ENCODE results near the gene SPATA21.
A peak's percentile ranks its signal among the peaks of the same experiment; 100 is the strongest.

SPATA21 gene

DNA sequence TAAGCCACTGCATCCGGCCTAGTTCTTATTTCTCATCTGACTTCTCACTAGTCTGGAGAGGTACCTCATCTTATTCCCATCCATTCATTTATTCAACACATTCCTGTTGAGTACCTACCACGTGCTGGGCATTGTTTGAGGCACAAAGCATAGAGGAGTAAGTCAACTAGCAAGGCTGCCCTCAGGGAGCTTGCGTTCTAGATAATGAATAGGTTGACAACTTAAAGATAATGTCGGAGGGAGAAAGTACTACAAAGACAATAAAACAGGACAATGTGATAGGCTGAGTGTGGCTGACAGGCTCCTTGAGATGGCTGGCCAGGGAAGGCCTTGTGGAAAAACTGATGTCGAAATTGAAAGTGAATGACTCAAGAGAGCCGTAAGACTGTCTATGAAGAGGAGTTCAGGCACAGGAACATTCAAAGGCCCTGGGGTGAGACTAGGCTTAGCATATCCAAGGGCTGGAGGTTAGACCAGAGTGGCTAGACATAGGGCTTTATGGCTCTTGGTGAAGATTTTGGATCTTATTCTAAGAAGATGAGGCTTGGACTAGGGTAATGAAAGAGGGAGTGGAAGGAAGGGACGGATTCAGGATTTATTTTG is 18.3 kb downstream of the SPATA21 start:
- no peak for DNase-seq

DNA sequence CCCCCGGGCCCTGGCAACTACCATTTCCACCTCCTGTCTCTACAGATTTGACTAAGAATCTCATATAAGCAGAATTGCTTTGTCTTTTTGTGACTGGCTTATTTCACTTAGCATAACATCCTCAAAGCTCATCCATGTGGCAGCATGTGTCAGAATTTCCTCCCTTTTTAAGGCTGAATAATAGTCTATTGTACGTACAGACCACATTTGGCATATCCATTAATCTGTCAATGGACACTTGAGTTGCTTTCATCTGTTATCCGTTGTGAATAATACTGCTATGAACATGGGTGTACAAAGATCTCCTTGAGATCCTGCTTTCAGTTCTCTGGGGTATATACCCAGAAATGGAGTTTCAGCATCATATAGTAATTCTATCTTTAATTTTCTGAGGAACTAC is 24.0 kb downstream of the SPATA21 start:
- DNase-seq, result no peak

DNA sequence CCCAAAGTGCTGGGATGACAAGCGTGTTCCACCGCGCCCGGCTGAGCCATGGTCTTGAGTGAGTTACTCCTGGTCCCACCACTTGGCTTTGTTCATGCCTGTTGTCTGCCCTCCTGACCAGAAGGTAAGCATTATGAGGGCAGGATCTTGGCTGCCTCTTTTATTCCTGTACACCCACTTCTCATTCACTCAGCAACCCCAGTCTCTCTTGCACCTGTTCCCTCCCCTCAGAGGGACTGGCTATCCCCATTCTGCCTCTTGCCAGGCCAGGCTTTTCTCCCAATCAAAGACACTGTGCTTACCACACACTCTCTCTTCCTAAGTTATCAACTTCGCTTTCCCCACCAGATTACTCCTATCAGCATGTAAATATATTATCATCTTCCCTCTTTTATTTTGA is 26.4 kb downstream of the SPATA21 start:
- DNase-seq, result no peak

DNA sequence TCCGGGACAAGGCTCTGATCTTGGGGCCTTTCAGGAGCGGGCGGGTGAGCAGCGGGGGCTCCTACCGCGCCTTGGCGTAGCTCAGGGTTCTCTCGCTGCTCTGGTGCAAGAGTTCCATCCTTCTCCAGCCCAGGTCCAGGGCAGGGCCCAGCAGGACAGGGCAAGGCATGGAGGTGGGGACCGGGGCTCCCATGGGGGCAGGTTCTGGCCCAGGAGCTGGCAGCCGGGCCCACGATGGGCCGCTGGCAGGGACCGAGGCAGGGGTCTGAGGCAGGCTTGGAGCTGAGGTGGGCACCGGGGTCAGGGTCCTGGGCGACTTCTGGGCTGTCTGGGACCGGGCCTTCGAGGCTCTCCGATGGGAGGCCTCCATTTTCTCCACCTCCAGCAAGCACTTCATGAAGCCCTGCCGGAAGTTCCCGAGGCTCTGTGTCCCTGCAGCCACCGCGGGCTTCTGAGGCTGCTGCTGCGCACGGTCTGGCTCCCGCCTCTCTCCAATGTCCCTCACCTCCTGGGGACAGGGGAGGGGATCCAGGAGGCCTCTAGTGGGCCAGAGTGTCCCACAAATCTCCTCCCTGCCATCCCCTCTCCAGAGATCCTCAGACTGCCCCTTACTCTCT is 27.6 kb downstream of the SPATA21 start:
- no peak for DNase-seq

DNA sequence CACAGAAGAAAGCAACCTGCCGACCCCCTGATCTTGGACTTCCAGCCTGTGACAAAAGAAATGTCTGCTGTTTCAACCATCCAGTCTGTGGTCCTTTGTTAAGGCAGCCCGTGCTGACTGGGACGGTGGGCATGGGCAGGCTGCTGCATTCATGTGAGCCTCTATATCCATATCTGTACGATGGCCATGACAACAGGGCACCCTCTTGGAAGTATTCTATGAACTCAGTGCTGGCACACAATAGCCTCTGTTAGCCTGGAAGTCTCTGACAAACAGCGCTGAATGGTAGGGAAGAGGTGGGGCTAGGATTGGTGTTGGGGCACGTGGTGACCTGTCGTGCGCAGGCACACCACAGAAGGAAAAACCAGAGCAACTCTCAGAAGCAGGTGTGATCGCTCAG is 30.4 kb downstream of the SPATA21 start:
- no peak for DNase-seq

DNA sequence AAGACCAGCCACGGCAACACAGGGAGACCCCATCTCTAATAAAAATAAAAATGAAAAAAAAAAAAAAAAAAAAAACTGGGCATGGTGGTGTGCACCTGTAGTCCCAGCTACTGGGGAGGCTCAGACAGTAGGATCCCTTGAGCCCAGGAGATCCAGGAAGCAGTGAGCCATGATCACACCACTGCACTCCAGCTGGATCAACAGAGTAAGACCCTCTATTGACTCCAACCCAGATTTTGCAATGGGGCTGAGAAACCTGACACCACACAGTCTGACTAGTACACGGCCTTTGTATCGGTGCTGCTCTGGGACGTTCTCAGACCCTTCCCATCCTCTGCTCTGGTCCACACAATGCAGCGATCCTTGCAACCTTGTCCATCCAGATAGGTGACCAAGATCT is 31.8 kb downstream of the SPATA21 start:
- no peak for DNase-seq

DNA sequence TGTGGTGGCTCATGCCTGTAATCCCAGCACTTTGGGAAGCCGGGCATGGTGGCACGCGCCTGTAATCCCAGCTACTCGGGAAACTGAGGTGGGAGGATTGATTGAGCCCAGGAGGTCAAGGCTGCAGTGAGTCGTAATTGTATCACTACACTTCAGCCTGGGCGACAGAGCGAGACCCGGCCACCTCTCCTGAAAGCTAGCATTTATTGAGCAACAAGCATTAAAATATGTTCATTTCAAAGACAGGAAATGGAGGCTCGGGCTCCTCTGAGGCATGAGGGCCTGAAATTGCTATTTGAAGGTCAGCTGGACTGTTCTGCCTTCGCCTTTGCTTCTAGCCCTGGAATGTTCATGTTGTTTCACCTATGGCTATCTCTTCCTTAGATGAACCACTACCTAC is 34.5 kb downstream of the SPATA21 start:
- no peak for DNase-seq

DNA sequence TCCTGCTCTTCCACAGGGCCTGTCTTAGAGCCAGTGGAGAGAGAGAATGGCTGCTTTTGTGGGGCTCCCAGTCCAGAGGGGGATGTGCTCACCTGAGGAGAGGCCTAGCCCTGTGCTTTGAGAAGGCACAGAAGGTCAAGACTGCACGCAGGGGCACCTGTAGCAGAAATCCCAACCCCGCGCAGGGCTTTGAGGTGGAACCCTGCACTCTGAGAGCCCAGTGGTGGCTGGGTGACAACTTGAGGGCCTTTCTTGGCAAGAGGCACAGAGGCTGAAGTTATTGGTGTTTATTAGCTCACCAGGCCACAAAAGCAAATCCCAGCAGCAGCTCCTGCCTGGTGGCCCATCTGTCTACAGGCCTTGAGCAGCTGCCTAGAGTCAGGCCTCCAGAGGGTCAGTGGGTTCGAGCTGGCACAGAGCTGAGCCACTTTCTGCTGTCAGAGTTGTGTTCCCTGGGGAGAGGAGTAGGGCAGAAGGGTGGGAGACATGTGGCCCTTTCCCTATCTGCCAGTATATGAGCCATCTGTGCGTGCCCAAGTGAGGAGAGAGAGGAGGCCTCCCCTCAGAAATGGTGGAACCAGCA is 38.8 kb downstream of the SPATA21 start:
- no peak for DNase-seq

DNA sequence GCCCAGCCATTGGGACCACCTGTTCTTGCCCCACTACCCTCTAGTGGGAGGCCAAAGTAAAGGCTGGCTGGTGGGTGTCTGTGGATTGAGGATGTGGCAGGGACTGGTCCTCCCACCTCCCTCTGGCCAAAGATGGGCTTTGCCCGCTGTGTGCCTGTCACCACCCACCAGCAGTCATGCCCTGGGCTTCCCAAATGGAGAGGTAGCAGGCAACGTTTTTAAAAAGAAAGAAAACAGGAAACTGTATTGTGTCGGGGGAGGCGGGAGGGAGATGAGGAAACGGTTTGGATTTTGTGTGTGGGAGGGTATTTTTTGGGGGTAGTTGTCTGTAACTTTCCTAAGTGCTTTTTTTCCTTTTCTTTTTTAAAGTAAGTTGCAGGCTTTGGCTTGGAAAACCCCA is 40.1 kb downstream of the SPATA21 start:
- DNase-seq, result no peak

DNA sequence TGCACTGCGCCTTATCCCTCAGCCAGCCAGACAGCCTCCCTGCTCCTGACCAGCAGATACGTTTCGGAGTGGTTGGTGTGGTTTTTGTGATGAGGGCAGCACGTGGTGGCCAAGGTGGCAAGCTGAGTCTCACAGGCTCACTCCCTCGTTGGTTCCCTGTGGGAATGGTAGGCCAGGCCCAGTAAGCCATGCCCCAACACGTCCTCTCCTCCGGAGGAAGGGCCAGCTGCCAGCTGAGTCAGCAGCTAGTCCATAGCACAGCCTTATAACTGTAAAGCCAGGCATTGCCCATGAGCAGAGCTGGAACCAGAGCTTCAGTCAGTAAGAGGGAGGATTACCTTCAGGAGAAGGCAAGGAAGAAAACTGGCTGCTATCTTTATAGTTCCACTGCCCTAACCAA is 40.6 kb downstream of the SPATA21 start:
- no peak for DNase-seq

DNA sequence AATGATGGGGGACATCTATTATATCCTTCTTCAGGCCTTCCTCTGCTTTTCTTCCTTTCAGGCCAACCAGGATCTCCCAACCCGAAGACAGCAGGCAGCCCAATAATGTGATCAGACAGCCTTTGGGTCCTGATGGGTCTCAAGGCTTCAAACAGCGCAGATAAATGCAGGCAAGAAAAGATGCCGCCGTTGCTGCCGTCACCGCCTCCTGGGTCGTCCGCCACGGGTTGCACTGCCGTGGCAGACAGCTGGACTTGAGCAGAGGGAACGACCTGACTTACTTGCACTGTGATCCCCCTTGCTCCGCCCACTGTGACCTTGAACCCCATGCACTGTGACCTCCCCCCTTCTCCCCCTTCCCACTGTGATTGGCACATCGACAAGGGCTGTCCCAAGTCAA is 42.2 kb downstream of the SPATA21 start:
- no peak for DNase-seq

DNA sequence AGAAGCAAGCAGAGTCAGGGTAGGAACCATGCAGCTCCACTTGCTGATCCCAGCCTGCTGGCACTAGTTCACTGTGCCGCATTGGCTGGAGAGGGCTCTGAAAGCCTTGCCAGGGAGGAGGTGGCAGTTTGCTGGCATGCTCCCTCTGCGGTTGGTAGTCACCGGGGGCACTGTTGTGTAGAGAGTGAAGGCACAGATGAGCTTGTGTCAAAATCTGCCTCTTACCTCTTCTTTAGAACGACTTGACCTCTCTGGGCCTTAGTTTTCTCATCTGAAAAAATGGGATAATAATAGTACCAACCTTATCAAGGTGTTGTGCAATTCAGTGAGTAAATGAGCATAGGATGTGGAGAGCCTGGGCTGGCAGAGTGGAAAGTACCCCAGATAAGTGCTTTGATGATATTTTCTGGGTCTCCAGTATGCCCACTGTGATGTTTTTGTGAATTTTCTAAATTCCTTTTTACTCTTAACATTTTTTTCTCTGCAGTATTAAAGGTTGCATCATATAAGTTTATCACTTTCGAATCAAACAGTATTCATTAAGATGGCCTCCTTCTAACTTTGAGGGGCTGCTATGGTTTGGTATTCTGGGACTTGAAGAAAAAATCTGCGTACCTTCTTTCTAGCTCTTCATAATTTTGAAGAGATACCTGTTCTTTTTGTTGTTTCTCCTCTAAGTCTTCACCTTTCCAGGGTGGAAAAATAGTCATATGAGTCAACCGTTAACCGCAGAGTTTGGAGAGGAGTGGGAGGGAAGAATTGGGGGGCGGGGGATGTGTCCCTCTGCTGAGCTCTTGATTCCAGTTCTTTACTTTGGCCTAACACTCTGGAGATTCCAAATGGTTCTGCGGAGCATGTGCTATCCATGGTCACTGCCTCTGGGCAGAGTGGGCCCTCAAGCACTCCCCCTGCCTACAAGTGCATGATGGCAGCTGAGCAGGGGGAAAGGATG is 43.4 kb downstream of the SPATA21 start:
- DNase-seq, result no peak

DNA sequence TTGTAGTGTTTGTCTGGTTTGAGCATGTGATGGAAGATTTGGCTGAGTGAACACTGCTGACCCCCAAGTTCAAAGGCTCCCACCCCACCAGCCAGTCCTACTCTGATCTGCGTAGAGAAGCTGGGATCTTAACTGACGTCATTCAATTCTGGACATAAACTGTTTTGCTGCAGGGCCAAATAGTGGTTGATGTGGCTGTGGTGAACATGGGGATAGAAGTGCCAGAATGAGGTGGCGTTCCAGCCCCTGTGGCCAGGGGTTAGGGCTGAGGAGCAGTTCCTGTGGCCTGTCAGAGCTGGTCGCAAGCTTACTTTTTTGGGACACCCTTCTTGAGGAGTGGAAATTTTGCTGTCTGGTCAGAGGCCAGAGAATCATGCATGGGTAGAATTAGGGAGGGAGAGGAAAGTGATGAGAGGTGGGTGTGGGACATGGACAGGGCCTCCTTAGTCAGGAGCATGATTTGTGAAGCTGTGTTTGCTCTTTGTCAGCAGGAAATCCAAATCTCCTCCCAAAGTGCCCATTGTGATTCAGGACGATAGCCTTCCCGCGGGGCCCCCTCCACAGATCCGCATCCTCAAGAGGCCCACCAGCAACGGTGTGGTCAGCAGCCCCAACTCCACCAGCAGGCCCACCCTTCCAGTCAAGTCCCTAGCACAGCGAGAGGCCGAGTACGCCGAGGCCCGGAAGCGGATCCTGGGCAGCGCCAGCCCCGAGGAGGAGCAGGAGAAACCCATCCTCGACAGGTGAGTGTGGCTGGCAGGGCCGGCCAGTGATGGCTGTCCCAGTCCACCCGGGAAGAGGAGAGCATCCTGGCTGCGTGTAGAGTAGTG is 44.3 kb downstream of the SPATA21 start:
- no peak for DNase-seq

DNA sequence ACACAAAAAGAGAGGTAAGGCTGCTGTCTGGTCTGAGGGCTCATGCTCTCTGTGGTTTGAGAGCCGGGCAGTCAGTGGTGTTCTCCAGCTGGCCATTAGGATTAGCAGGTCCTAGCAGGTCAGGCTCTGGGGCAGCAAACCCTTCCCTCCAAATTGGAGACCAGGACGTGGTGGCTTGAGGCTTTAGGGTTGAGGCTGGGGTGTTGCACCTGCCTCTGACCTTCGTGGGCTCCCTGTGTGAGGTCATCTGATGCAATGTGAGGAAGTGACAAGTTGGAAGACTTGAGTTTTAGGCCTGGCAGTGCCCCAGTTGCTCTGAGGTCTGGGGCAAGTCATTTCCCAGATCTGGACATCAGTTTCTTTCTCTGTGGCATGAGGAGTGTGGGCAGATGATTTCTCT is 45.8 kb downstream of the SPATA21 start:
- no peak for DNase-seq

DNA sequence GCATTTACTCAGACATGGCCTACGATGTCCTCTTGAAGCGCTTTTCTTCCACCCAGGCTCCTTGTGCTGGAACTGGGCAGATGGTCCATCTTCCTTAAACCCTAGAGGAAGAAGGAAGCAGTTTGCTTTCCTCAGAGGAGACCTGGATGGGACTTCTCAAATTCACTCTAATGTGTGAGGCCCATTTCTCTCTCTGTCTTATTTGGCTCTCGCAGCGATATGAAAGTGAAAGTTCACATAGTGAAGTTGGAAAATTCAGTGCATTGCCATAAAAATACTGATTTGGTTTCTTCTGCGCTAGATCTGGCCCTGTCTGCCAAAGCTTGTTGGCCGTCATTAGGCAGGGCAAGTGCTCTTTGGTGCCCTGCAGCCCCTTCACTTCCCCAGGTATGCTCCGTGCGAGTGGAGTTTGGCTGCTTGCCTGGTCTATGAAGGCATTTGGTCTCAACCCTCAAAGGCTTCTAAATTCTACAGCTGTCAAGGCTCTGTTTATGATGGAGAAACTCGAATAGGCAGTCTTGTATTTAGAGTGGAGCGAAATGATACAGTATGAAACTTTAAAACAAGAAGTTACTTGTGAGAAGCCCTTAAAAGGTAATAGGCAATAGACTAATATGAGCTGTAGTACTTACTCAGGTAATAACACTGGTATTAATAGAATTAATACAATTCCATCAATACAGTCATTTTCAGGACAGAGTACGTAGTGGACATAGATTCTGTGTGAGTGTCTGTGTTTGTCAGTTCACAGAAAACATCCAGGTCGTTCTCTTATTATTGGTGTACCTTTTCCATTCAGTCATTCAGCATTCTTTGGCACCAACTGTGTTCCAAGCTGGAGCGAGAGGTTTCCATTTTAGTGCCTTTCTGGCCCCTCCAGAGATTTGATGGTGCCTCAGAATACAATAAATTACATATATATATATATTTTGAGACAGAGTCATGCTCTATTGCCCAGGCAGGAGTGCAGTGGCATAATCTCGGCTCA is 49.7 kb downstream of the SPATA21 start:
- no peak for DNase-seq

DNA sequence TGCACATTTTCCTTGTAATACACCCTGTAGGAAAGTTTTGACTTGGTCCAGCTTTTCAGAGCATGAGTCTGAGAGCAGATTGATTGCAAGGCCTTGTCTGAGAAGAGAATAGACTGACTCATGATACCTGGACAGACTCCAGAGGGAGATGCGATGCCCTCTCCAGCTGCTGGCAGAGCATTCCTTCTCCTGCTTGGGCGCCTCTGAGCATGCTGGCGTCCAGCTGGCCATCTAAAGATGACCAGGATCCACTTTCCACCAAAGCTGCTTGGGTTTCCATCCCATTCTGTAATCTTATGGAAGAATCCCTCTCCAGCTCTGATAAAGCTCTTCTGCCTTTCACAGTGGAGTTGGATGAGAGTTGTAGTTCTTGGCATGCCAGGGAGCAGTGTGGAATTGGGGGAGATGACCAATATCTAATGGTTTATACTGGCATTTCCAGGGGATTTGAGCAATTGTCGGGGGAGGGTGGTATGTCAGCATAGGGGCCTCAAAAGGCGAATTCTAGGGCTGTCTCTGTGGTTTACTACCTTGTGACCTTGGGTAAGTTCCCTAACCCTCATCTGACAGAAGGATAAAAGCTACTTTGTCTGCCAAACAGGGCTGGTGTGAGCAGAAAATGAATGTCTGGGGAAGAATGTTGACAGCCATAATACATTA is 50.6 kb downstream of the SPATA21 start:
- peak; percentile 86 for DNase-seq

DNA sequence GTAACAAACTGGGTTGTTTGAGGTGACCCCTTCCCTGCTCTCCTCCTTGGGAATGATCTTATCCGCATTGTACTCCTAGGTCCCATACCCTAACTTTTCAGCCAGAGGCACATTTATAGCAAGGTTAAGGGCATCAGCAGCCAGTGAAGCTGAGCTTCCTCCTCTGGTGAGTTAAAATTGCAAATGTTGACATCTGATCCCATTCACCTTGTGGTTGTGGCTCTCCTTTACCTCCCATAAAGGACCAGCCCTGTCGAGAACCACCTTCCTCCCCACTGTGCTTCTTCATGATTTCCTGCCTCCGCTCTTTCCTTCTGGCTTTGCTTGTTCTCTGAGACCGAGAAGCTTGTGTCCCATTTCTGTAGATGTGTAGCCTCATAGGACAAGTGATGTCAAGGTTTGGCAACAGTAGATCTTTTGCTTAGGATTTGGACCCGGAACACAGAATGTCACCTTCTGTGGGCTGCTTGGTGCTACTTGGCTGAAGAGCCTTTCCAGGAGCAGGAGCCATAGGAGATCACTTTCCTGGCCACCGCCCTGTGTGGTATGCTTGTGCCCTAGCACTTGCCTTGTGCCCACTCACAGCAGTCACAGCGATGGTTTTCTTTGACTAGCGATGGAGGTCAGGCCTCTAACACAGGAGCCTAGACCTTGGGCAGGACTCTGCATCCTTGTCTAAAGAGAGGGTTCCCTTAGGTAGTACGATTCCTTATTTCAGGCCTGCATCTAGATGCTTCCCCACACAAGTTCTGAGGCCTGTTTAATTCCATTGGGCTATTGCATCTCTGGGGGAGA is 51.4 kb downstream of the SPATA21 start:
- DNase-seq, result no peak

DNA sequence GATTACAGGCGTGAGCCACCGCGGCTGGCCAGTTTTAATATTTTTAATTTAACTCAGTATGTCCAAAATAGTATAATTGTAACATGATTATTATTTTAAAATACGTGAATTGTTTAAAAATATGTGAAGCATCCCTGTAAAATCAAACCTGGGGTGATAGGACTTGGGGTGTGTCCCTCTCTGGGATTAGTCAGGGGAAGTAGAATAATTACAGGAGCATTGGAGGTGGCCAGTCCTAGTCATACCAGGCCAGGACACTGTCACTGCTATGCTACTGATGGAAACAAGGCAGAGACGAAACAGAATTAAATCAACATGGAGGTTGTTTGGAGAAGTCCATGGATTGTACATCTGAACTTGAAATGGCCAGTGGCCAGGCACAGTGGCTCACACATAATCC is 53.3 kb downstream of the SPATA21 start:
- no peak for DNase-seq

DNA sequence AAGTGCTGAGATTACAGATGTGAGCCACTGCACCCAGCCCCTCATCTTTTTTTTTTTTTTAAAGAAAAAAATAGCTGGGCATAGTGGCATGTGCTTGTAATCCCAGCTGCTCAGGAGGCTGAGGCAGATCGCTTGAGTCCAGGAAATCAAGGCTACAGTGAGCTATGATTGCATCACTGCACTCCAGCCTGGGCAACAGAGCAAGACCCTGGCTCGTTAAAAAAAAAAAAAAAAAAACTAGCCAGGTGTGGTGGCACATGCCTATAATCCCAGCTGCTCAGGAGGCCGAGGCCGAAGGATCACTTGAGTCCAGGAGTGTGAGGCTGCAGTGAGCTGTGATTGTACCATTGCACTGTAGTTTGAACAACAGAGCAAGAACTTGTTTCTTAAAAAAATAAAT is 56.4 kb downstream of the SPATA21 start:
- no peak for DNase-seq

DNA sequence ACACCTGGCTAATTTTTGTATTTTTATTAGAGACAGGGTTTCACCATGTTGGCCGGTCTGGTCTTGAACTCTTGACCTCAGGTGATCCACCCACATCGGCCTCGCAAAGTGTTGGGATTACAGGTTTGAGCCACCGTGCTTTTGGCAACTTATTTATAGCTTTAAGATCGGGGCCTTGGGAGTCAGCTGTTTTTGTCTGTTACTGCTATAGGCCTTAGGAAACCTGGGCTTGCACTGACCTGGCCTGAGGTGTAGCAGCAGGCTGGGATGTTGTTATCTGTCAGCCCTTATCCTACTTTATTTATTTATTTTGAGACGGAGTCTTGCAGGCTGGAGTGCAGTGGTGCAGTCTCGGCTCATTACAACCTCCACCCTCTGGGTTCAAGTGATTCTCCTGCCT is 58.8 kb downstream of the SPATA21 start:
- no peak for DNase-seq
